ENCODE measurements around the gene SEMA3A. TPM values are rescaled to one million over a fixed set of nuclear protein-coding genes. Genes with fewer than 3 reads are reported as not detected.

Gene SEMA3A
- total RNA-seq, 1 donor from 2014 or later, result 6.2 TPM

DNA sequence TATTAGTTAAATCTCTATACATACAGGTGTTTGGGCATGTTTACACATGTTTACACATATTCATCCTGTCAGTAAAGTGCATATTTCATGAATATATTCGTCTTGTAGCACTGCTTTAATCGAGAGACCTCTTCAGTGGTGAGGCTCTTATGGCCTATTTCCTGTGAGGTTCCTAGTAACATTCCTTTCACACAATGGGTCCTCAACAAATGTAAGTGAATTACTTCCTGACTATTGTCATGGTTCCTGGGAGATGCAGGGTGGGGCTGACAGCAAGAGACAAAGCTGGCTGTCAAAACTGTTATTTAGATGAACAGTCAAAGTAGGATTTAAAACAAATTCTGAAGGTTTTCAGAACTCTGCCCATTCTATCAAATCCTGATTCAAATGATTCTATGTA is 12.4 kb upstream of the SEMA3A start:
- no peaks in the 10 kb centered on the region for H3K27me3 ChIP-seq (ENCODE audit: control insufficient read depth, insufficient read depth, low read length)
- DNase-seq (ENCODE audit: low read depth), result no peak
- H3K36me3 ChIP-seq (ENCODE audit: control insufficient read depth, insufficient read depth, low read length), result no peaks in the 10 kb centered on the region
- H3K4me3 ChIP-seq (ENCODE audit: low read depth, low read length), result no peak overlapping the region
- TF ChIP-seq, protein P1, sequence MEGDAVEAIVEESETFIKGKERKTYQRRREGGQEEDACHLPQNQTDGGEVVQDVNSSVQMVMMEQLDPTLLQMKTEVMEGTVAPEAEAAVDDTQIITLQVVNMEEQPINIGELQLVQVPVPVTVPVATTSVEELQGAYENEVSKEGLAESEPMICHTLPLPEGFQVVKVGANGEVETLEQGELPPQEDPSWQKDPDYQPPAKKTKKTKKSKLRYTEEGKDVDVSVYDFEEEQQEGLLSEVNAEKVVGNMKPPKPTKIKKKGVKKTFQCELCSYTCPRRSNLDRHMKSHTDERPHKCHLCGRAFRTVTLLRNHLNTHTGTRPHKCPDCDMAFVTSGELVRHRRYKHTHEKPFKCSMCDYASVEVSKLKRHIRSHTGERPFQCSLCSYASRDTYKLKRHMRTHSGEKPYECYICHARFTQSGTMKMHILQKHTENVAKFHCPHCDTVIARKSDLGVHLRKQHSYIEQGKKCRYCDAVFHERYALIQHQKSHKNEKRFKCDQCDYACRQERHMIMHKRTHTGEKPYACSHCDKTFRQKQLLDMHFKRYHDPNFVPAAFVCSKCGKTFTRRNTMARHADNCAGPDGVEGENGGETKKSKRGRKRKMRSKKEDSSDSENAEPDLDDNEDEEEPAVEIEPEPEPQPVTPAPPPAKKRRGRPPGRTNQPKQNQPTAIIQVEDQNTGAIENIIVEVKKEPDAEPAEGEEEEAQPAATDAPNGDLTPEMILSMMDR (IDR thresholded peaks at IDR 0.05; ENCODE audit: insufficient read depth, low read length, poor library complexity, severe bottlenecking), result no peak

DNA sequence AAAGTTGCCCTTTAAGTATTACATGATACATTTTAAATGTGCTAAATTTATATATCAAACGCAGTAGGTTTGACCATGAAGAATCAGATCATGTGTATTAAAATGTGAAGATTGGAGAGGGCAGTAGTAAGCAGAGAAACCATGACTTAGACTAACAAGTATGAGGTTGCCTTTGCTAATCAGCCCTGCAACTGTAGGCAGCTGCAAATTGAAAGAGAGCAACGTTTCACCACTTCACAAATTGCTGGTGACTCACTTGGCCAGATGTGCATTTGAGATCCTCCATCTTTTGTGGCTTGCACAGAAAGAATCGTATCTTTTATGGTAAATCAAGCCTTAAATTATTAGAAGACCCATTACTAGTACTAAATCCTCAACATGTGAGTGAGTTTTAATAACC is 10.1 kb upstream of the SEMA3A start:
- TF ChIP-seq, protein P1 (IDR thresholded peaks at IDR 0.05; ENCODE audit: insufficient read depth, low read length, poor library complexity, severe bottlenecking), result no peak
- Histone ChIP-seq H3K27me3 (ENCODE audit: control insufficient read depth, insufficient read depth, low read length) (no peaks in the 10 kb centered on the region), H3K36me3 (ENCODE audit: control insufficient read depth, insufficient read depth, low read length) (no peaks in the 10 kb centered on the region), H3K4me3 (ENCODE audit: low read depth, low read length) (no peak overlapping the region)
- no peak for DNase-seq (ENCODE audit: low read depth)

DNA sequence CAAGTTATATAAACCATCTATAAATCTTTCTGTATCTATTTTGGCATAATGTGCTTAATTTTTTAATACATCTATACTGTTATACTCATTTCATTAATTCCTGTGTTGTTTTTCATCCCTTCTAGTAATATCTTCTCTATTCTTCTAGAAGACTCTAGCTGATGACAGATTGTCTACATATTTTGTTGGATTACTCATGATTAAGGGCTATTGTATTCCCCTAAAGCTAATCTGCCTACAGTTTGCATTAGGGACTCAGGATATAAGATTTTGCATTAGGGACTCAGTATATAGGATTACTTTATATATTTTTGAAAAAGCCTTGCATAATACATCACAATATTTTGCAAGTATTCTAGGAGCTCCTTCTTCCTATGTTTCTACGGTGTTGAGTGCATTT is 8.3 kb upstream of the SEMA3A start:
- Histone ChIP-seq H3K36me3 (ENCODE audit: control insufficient read depth, insufficient read depth, low read length) (no peaks in the 10 kb centered on the region), H3K27me3 (ENCODE audit: control insufficient read depth, insufficient read depth, low read length) (no peaks in the 10 kb centered on the region), H3K4me3 (ENCODE audit: low read depth, low read length) (no peak overlapping the region)
- TF ChIP-seq, protein P1 (IDR thresholded peaks at IDR 0.05; ENCODE audit: insufficient read depth, low read length, poor library complexity, severe bottlenecking), result no peak
- no peak for DNase-seq (ENCODE audit: low read depth)

DNA sequence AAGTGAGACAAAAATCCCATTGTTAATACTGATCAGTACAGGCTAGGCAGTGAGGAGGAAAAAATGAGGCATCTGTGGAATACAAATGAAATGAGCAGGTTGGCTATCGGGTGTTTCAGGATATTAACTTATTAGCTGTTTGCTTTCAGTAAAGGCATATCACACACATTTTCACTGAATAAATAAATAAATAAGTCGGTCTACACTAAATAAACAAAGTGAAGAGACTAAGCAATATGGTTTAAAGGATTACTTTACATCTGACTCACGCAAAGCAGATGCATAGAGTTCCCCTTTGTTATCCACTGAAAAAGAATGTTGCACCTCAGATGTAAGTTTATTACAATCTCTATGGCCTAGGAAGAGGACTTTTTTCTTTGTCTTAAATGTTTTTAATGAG is 6.3 kb upstream of the SEMA3A start:
- TF ChIP-seq, protein P1 (IDR thresholded peaks at IDR 0.05; ENCODE audit: insufficient read depth, low read length, poor library complexity, severe bottlenecking), result no peak
- no peaks in the 10 kb centered on the region for H3K36me3 ChIP-seq (ENCODE audit: control insufficient read depth, insufficient read depth, low read length)
- H3K27me3 ChIP-seq (ENCODE audit: control insufficient read depth, insufficient read depth, low read length), result no peaks in the 10 kb centered on the region
- H3K4me3 ChIP-seq (ENCODE audit: low read depth, low read length), result no peak overlapping the region
- DNase-seq (ENCODE audit: low read depth), result no peak

DNA sequence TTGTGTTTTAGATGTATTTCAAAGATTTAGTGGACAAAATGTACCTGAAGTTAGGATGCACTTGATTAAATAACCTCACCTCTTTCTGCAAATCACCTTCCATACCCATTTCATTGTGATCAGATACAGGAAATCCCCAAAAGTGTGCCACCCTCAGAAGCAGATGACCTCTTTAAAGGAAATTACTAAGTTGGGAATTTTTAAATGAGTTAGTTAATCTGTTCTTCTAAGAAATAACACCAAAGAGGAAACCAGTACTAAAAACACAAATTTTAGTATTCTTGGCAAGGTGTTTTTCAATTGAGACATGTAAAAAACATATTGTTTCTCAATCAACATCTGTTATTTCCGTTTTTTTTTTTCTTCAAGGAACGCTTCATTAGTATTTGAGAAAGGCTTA is 4.6 kb upstream of the SEMA3A start:
- H3K36me3 ChIP-seq (ENCODE audit: control insufficient read depth, insufficient read depth, low read length), result no peaks in the 10 kb centered on the region
- TF ChIP-seq, protein P1 (IDR thresholded peaks at IDR 0.05; ENCODE audit: insufficient read depth, low read length, poor library complexity, severe bottlenecking), result no peak
- DNase-seq (ENCODE audit: low read depth), result no peak

DNA sequence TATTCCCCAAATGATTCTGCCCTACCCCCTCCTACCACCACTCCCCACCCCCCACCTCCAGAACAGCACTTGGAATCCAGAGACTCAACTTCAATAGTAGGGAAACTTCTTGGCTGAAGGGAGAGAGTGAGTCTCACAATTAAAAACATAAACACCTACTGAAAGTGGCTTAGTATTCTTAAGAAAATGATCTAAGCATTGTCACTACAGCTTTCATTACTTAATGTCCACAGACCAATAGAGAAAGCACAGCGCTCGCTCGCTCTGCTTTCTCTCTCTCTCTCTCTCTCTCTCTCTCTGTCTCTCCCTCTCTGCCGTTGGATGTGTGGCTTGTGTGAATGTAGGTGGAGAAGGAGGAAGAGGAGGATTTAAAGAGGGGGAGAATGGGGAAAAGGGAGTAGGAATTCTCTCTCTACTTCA is 1.5 kb upstream of the SEMA3A start:
- TF ChIP-seq, protein P1 (IDR thresholded peaks at IDR 0.05; ENCODE audit: insufficient read depth, low read length, poor library complexity, severe bottlenecking), result no peak
- H3K36me3 ChIP-seq (ENCODE audit: control insufficient read depth, insufficient read depth, low read length), result no peaks in the 10 kb centered on the region
- H3K27me3 ChIP-seq (ENCODE audit: control insufficient read depth, insufficient read depth, low read length), result no peaks in the 10 kb centered on the region
- peak overlapping the region; percentile 9 for H3K4me3 ChIP-seq (ENCODE audit: low read depth, low read length)
- no peak for DNase-seq (ENCODE audit: low read depth)

More for the DNA sequence above, 4.6 kb upstream of the SEMA3A start:
- Histone ChIP-seq H3K4me3 (ENCODE audit: low read depth, low read length) (no peak overlapping the region), H3K27me3 (ENCODE audit: control insufficient read depth, insufficient read depth, low read length) (no peaks in the 10 kb centered on the region)
